Upper lobe of left lung (tissue), 6 donors: ENCODE measurements around the gene BANF2. TPM values are rescaled to one million over a fixed set of nuclear protein-coding genes. Genes with fewer than 3 reads are reported as not detected.
"Not testable (repeated sequence)": the region's sequence is repeated elsewhere in the genome, so short reads cannot be mapped to it uniquely, and the experiment has no call there.

ENCODE experiments used
- ATAC-seq, 2 donors: fragments of 200-7000 bp; cut with Tn5 transposase; one replicate each; pipeline ENCODE4 v1.9.1; 2022; ENCODE audit warnings: mild to moderate bottlenecking in 2 of 2, moderate library complexity in 2 of 2; ENCODE audit not compliant: low FRiP score in 2 of 2
- DNase-seq, 2 donors: peaks; one replicate each; pipeline ENCODE4 v3.0.0-alpha.2; 2019 to 2020
- H3K27ac ChIP-seq, 4 donors: fragments of 200-600 bp; sonication (generic); one replicate each; pipeline ENCODE4 v1.5.1; 2016 to 2019
- H3K27me3 ChIP-seq, 4 donors: fragments of 200-600 bp; sonication (generic); one replicate each; pipeline ENCODE4 v1.5.1; 2017 to 2019
- H3K36me3 ChIP-seq, 4 donors: fragments of 200-600 bp; sonication (generic); one replicate each; pipeline ENCODE4 v1.5.1; 2016 to 2019
- H3K4me1 ChIP-seq, 4 donors: fragments of 200-600 bp; sonication (generic); one replicate each; pipeline ENCODE4 v1.5.1; 2018 to 2019
- H3K4me3 ChIP-seq, 4 donors: fragments of 200-600 bp; sonication (generic); one replicate each; pipeline ENCODE4 v1.5.1; 2017 to 2019; ENCODE audit warnings: mild to moderate bottlenecking in 2 of 4, moderate library complexity in 1 of 4
- H3K9me3 ChIP-seq, 4 donors: fragments of 200-600 bp; sonication (generic); one replicate each; pipeline ENCODE4 v1.5.1; 2018 to 2019
- EP300 ChIP-seq, 4 donors: sonication (generic); formaldehyde crosslinking; IDR thresholded peaks; one replicate each; pipeline ENCODE4 v1.5.1; 2017; ENCODE audit warnings: antibody characterized with exemption in 4 of 4, control low read depth in 2 of 4
- POLR2A ChIP-seq, 4 donors: fragments of 450-650 bp; IDR thresholded peaks; one replicate each; pipeline ENCODE4 v1.5.1; 2016 to 2017; ENCODE audit warnings: antibody characterized with exemption in 4 of 4, mild to moderate bottlenecking in 2 of 4
- POLR2AphosphoS5 ChIP-seq, 2 donors: sonication (generic); formaldehyde crosslinking; IDR thresholded peaks; one replicate each; pipeline ENCODE4 v1.5.1; 2017; ENCODE audit warnings: antibody characterized with exemption in 2 of 2
- WGBS, 2 donors: methylation state at CpG; one replicate each; pipeline ENCODE4 v1.1.5; 2017 to 2018; 5-methylcytosine and 5-hydroxymethylcytosine counted together
- total RNA-seq, 6 donors: library from RNA; depleted of rRNA in 4 of 6; stranded (reverse); fragments of >200 nt in 4 of 6; gene quantifications; one replicate each; pipeline versions ENCODE4 v1.1.0 to v1.2.1, GENCODE V29; 2016 to 2021
- TF ChIP-seq, protein P1 (sequence below), 6 experiments: fragments of 450-650 bp in 4 of 6; fragments of 200-600 bp in 2 of 6; sonication (generic) in 2 of 6; IDR thresholded peaks; one replicate each; pipeline ENCODE4 v1.5.1; 2016 to 2019; ENCODE audit warnings: antibody characterized with exemption in 6 of 6
- donor health status: DM: no; HTN: no; CAD: no; lungs with moderate emphysema.
- donor health status: DM: no; HTN: yes; CAD: no; lungs with severe emphysema.

BANF2 gene
- total RNA-seq, 6 donors from 2014 or later, result not detected

- no peak overlapping the region for H3K4me3 ChIP-seq
- no peak for DNase-seq
- 78 to 86% methylated on average over 11 of the region's 11 CpGs for WGBS, 2 donors
- H3K36me3 ChIP-seq, result peaks cover 0 to 56% (median 22%) of the 10 kb centered on the region in 4 donors
- peak in 1 of 2 donors; percentile 35 for ATAC-seq
- H3K27me3 ChIP-seq, result no peaks in the 10 kb centered on the region
- TF ChIP-seq POLR2AphosphoS5 (IDR thresholded peaks at IDR 0.05), result no peak
- peaks cover 11 to 26% (median 21%) of the 10 kb centered on the region in 4 donors for H3K4me1 ChIP-seq
- H3K9me3 ChIP-seq, result peaks cover 0 to 8% (median 0%) of the 10 kb centered on the region in 4 donors
- H3K27ac ChIP-seq, result no peak overlapping the region
These were observed 43.8 kb upstream of the BANF2 start for GRCh38 chr20:17655865-17656479.

- Histone ChIP-seq H3K9me3 (peaks cover 0 to 8% (median 0%) of the 10 kb centered on the region in 4 donors), H3K27ac (no peak overlapping the region), H3K27me3 (no peaks in the 10 kb centered on the region), H3K4me1 (peaks cover 4 to 24% (median 18%) of the 10 kb centered on the region in 4 donors), H3K36me3 (peaks cover 0 to 56% (median 22%) of the 10 kb centered on the region in 4 donors), H3K4me3 (no peak overlapping the region)
- TF ChIP-seq POLR2A (IDR thresholded peaks at IDR 0.05), result no peak
- TF ChIP-seq EP300 (IDR thresholded peaks at IDR 0.05), result no peak
- TF ChIP-seq POLR2AphosphoS5 (IDR thresholded peaks at IDR 0.05), result no peak
- TF ChIP-seq, protein P1, sequence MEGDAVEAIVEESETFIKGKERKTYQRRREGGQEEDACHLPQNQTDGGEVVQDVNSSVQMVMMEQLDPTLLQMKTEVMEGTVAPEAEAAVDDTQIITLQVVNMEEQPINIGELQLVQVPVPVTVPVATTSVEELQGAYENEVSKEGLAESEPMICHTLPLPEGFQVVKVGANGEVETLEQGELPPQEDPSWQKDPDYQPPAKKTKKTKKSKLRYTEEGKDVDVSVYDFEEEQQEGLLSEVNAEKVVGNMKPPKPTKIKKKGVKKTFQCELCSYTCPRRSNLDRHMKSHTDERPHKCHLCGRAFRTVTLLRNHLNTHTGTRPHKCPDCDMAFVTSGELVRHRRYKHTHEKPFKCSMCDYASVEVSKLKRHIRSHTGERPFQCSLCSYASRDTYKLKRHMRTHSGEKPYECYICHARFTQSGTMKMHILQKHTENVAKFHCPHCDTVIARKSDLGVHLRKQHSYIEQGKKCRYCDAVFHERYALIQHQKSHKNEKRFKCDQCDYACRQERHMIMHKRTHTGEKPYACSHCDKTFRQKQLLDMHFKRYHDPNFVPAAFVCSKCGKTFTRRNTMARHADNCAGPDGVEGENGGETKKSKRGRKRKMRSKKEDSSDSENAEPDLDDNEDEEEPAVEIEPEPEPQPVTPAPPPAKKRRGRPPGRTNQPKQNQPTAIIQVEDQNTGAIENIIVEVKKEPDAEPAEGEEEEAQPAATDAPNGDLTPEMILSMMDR (IDR thresholded peaks at IDR 0.05), result no peak
- WGBS, 2 donors, result 83 to 85% methylated on average over 9 of the region's 9 CpGs
- no peak for DNase-seq
- no peak for ATAC-seq
These were observed 42.5 kb upstream of the BANF2 start for GRCh38 chr20:17657079-17657825.

DNA sequence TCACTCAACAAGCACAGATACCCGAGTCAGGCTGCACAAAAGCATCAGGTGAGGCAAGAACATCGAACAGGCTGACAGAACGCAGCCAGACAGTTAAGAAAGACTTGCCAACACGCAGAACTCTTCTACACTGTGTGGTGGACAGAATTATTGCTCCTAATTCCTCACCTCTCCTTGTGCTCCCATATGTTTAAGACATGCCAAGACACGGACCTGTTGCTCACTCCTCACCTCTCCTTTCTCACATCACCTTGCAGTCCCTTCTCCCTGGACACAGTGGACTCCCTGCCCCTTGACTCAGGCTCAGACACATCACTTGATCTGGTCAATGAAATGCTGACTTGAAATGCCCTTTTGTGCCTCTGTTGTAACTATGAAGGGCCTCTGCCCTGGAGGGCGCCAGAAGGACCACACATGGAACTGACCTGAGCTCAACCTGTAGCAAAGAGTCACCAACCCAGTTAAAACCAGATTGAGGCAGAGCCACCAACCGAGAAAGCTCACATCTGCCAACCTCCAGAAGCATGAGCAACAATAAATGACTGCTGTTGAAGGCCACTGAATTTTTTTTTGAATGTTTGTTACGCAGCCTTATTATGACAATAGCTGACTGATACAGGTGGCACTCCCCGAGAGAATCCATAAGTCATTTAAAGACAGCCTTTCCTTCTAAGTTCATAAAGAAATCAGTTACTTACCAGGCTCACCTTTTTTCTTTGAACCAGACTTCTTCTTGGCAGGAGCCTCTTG, 41.7 kb upstream of the BANF2 start:
- Histone ChIP-seq H3K4me1 (peaks cover 0 to 26% (median 15%) of the 10 kb centered on the region in 4 donors), H3K27ac (no peak overlapping the region), H3K27me3 (no peaks in the 10 kb centered on the region), H3K36me3 (peaks cover 0 to 49% (median 22%) of the 10 kb centered on the region in 4 donors), H3K4me3 (no peak overlapping the region), H3K9me3 (peaks cover 0 to 8% (median 0%) of the 10 kb centered on the region in 4 donors)
- no peak for DNase-seq
- ATAC-seq, result no peak
- TF ChIP-seq EP300 (IDR thresholded peaks at IDR 0.05) (no peak), POLR2AphosphoS5 (IDR thresholded peaks at IDR 0.05) (no peak), POLR2A (IDR thresholded peaks at IDR 0.05) (no peak)
- TF ChIP-seq, protein P1 (IDR thresholded peaks at IDR 0.05), result no peak
- 93 to 95% methylated on average over 9 of the region's 9 CpGs for WGBS, 2 donors

DNA sequence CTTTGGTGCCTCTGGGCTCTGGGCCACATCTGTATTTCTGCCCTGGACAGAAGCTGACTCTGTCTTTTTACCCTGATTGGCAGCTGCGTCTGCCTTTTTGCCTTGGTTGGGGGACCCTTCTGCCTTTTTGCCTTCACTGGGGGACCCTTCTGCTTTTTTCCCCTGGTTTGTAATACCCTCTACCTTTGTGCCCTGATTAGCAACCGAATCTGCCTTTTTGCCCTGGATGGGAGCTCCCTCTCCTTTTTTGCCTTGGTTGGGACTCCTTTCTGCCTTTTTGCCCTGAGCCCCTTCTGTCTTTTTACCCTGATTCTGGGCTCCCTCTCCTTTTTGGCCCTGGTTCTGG, 41.1 kb upstream of the BANF2 start:
- no peaks in the 10 kb centered on the region for H3K27me3 ChIP-seq
- H3K36me3 ChIP-seq, result peaks cover 0 to 46% (median 22%) of the 10 kb centered on the region in 4 donors
- H3K27ac ChIP-seq, result no peak overlapping the region
- TF ChIP-seq POLR2A (IDR thresholded peaks at IDR 0.05) (no peak), POLR2AphosphoS5 (IDR thresholded peaks at IDR 0.05) (no peak), EP300 (IDR thresholded peaks at IDR 0.05) (no peak)
- TF ChIP-seq, protein P1 (IDR thresholded peaks at IDR 0.05), result no peak
- WGBS, 2 donors, result 94 to 98% methylated on average over 2 of the region's 2 CpGs
- no peak for ATAC-seq
- H3K9me3 ChIP-seq, result peaks cover 0 to 8% (median 0%) of the 10 kb centered on the region in 4 donors
- H3K4me1 ChIP-seq, result peaks cover 0 to 27% (median 15%) of the 10 kb centered on the region in 4 donors
- no peak overlapping the region for H3K4me3 ChIP-seq
- no peak for DNase-seq

GRCh38 chr20:17659344-17659743, 40.4 kb upstream of the BANF2 start:
- not testable (repeated sequence) for ATAC-seq, DNase-seq, H3K27me3 ChIP-seq, H3K9me3 ChIP-seq, H3K4me3 ChIP-seq
- Histone ChIP-seq H3K36me3 (peaks cover 0 to 39% (median 22%) of the 10 kb centered on the region in 4 donors), H3K4me1 (peaks cover 0 to 27% (median 17%) of the 10 kb centered on the region in 4 donors), H3K27ac (peak overlapping the region in 2 of 4 donors; percentile 26 to 27)
- whole genome bisulfite sequencing, 2 donors, result 95 to 96% methylated on average over 6 to 7 of the region's 7 CpGs
